ENCODE data around the gene SKIL.

- TF ChIP-seq CTCF (IDR thresholded peaks at IDR 0.05) (no peak), POLR2A (IDR thresholded peaks at IDR 0.05) (no peak)
Observed at GRCh38 chr3:170324962-170325361, 32.6 kb upstream of the SKIL start.

All from thyroid gland (tissue), 4 donors.